CD4-positive, alpha-beta T cell treated with Interleukin-15 for 4 hours (primary cell): Measurements from ENCODE around the gene KRCC1.
"Not testable (repeated sequence)": the region's sequence is repeated elsewhere in the genome, so short reads cannot be mapped to it uniquely, and the experiment has no call there.

Experiments used
- DNase-seq: peaks from one replicate; pipeline ENCODE4 v3.0.0-alpha.2; 2020; ENCODE audit warnings: low spot score

Gene KRCC1

DNA sequence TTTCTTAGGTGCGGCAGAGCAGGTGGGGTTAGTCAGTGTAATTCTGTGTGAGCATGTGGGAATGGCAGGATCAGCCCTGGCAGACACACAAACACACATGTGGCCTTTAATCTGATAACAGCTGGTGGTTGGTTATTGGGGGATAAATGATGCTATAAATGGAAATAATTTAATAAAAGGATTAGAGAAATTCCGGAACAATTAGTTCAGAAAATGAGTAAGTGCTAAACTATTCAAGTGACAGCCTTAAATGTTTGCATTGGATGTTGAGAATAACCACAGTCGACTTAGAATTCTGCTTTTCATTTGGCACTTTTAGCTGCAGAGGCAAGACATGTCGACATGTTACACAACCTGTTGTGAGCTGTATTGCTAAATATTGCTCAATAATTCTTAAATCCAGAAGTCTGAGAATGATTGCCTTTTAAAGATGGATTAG, 19.3 kb upstream of the KRCC1 start:
- no peak for DNase-seq

GRCh38 chr2:88074150-88074549, 18.6 kb upstream of the KRCC1 start:
- no peak for DNase-seq

- no peak for DNase-seq
Measured at GRCh38 chr2:88071365-88071764, 15.8 kb upstream of the KRCC1 start.

DNA sequence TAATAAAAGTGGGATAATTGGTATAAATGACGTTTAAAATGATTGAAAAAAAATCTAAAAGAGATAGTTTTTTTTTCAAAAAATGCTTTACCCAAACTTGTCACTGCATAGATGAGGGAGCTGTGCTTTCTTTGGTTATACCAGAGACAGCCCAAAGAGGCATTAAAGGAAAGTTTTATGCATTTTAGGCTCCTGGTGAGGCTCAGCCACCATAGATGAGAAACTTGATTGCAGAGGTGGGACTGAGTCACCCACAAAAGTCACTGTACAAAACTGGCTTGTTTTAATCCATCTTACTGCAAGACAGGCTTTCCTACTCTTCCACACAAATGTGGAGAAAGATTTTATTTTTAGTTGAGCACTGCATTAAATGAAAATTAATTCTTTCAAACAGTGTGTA, 14.5 kb upstream of the KRCC1 start:
- no peak for DNase-seq

DNA sequence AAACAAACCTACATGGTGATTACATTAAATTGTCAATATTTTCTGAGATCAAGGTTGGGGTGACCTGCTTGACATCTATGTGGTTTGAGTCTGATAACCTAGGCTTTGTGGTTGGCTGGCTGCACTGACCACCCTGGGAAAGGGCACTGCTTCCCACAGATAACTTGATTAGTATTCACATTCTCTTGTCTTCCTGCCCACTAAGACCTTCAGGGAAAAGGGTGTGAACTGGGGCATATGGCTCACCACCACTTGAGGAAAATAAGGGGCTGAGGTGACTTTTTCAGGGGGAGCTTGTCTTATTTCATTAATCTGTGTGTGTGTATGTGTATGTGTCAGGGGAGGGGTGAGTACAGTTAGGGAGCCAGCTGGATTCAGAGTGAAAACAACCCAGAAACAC, 13.5 kb upstream of the KRCC1 start:
- DNase-seq, result no peak

DNA sequence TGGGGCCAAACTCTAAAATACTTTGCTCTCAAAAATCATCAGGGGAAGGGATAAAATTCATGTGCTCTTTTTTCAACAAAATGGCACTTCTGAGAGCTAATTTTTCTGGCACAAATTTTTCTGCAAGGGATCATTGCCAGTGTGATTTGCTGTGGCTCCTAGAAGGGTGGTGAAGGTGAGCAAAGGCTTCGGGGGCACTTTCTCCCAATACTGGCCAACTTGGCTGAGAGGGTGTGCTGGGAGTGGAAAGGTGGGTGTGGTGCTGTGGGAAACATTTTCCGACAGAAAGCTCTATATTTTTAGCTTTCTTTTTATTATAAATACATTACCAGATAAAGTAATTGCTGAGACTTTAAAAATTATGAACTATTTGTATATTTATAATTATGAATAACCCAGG, 12.5 kb upstream of the KRCC1 start:
- DNase-seq, result no peak

DNA sequence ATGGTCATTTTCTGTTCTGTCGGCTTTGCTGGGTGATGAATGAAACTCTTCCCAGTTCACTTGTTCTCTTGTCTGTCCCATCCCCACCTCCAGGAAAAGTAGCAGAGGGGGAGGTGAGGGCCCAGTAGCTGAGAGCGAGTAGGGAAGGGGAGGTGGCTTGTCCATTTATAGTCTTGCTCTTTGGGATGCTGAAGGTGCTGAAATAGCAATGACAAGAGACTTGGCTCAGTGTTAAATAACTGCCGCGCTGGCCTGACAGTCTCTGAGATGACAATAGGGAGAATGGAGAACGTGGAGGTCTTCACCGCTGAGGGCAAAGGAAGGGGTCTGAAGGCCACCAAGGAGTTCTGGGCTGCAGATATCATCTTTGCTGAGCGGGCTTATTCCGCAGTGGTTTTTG, 12.0 kb upstream of the KRCC1 start, which contains the start of gene SMYD1:
TSS of gene SMYD1 (plus strand) at position 228 of the 400 bp plus-strand sequence. CDS start at position 268, 40 bp downstream.
- DNase-seq, result no peak

DNA sequence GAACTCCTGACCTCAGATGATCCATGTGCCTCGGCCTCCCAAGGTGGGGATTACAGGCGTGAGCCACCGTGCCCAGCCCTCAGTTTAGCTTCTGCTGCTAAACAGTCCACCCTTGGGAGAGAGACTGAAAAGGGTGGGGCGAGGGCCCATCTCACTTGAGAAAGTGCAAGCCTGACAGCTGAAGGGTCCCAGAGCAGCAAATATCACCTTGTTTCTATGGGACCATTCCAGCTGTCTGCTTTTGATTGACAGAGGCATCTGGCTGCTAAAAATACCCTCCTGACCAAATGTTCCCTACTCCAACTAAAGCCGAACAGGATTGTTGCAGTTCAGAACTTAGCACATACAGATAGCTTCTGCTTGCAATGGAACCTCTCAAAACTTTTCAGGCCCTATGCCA, 11.6 kb upstream of the KRCC1 start:
- no peak for DNase-seq

GRCh38 chr2:88066543-88066942, 11.0 kb upstream of the KRCC1 start:
- no peak for DNase-seq

DNA sequence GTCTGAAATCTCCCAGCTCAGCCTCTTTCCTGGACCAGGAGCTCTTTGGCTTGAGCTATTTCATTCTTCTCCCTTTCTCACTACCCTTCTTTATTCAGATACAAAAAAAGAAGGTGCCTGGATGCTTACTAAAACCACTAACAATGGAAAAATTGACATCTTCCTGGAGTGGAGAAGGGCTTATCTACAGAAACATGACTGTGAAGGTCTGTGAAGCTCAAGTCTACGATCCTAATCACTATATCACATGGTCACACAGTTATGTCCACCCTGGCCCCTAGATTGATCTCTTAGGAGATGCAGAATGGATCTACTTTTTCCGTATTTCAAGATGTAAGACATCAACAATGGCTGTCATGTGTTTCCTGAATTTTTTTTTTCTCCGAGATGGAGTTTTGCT, 5.7 kb upstream of the KRCC1 start:
- no peak for DNase-seq

- no peak for DNase-seq
Measured at GRCh38 chr2:88060907-88061275, 5.3 kb upstream of the KRCC1 start.

DNA sequence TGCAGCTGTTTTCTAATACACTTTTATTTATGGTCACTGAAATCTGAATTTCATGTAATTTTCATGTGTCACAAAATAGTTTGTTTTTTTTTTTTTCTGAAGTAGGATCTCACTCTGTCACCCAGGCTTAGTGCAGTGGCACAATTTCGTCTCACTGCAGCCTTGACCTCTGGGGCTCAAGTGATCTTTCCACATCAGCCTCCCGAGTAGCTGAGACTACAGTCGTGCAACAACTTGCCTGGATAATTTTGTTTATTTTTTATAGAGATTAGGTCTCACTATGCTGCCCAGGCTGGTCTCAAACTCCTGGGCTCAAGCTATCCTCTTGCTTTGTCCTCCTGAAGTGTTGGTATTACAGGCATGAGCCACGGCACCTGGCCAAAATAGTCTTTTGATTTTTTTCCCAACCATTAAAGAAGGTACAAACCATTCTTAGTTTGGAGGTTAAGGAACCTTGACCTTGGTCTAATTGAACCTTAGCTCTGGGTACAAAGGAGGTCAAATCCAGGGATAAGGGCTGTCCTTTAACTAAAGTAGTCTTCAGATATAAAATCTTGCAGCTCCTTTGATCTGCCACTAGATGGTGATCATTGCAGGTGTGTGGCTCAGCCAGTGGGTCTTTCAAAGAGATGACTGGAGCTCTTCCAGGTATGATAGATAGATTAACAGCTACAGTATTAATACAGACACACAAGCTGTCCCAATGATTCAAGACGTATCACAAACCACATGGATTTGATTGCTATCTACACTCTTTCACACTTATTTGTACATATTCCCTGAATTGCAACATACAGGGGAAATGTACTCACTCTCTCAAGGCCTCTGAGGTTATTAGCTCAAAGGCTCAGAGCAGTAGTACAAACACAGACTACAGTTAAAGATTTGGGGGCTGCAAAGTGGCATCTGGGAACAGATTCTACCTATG, 4.7 kb upstream of the KRCC1 start:
- peak; percentile 59 for DNase-seq

DNA sequence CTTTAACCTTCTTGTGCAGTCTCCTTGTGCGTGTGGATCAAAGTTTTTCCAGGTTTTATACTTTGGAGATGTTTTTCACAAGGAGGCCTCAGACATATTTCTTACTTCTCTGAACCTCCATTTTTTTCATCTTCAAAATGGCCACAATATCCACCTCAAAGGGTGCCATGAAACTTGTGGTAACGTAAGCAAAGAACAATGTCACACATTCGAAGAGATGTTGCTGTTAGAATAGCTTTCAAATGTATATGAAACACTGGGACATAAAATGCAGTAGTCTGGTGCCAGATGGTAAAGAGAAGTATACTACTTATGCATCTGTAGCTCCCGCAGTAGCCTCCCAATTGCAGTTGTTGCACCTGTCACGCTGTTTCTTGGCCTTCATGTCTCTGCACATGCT, 2.6 kb upstream of the KRCC1 start:
- no peak for DNase-seq

DNA sequence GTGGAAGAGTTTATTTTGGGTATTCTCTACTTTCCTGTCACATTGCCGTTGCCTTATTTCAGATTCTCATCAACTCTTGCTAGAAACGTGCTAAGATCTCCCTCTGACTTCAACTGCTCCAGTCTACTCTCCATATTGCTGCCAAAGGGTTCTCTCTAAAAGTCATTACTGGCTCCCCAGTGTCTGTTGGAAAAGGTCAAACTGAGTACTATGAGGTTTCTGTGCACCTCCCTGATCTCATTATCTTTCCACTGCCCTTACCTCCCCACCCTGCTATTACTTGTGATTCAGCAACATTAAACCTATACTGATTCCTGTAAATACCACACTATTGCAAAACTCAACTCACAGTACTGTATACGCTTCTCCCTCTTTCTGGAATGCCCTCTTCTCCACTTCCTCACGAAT, 1.9 kb upstream of the KRCC1 start:
- no peak for DNase-seq

DNA sequence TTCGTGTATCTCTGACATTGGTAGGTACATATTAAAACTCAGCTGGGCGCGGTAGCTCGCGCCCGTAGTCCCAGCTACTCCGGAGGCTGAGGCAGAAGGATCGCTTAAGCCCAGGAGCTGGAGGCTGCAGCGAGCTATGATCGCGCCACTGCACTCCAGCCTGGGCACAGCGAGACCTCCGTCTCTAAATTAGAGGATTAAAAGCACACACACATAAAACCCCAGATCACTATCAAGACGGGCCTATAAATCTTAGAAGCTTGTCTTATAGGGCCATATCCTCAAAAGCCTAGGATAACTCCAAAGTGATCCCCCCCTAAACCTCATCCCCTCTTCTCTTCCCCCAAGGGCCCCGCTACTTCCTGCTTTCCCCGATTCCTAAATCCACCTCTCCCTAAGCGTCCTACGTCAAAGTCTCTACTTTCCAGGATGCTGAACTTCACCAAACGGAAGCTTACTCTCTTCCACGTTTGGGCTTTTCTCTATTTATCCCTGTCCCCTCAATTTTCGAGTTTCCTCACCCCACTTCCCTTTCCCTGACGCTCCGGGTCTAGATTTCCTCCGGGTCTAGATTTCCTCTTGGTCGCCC, 707 bp downstream of the KRCC1 start:
- DNase-seq, result no peak

DNA sequence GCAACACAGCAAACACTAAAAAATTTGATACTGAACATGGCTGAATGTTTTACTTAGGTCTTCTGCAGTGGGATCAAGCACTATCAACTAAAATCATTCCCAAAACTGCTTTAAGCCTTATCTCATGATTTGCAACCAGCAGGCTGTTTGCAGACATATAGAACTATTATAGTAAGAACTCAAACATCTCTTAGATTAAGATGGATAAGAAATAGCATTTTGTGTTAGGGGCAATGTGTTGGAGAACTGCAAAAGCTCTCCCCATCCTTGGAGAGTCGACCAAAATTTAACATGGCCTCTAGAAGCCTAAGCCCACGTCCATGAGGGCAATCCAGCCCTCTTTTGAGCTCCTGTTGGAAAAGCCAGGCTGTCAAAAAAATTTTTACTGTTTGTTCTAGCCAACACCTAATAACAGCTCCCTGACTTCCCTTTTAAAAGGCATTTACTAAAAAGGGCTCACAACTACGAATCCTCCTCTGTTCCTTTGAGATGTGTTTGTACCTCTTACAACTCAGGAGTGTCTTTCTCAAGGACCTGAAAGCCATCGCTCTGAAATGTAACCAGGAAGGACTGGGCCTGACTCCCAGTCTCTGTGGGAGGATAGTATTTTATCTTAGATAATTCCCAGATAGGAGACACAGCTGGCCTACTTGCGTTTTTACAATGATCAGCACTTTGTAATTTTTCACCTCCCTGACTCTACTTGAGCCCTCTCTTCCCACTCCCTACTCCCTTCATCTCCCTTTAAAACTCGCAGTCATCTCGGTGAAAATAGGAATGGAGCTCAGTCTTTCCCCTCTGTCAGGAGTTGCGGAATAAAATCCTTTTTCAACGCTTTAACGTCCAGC, 1.4 kb downstream of the KRCC1 start:
- DNase-seq, result no peak

- no peak for DNase-seq
Measured at GRCh38 chr2:88053296-88053695, 2.3 kb downstream of the KRCC1 start.

DNA sequence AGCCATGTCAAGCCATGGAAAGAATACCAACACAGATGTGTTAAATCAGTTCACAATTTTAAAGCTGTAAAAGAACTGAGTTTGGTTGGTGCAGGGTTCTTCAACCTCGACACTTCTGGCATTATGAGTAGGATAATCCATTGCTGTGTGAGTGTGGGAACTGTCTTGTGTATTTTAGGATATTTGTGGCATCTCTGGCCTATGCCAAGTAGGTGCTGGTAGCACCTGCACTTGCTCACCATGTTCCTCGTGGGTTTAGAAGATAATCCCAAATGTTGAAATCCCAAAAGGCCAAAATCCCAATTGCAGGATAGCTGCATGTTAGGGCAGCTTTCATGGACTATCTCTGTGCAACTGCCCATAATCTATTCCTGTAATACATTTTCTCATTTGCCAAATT, 3.8 kb downstream of the KRCC1 start:
- no peak for DNase-seq

- DNase-seq, result no peak
Measured at GRCh38 chr2:88049622-88050021, 6.0 kb downstream of the KRCC1 start.

DNA sequence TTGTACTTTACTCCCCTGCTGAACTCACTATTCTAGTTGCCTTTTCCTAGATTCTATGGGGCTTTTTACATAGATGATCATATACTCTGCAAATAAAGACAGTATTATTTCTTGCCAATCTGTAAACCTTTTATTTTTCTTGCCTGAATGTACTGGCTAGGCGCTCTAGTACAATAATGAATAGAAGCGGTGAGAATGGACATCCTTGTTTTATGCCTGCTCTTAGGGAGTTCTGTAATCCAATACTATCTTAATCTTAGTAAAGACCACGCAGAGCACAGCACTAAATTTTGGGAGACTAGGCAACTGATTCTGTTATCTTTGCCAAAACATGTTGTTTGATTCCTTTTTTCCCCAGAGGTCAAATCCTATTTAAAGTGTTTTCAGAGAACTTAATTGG, 7.0 kb downstream of the KRCC1 start:
- no peak for DNase-seq

DNA sequence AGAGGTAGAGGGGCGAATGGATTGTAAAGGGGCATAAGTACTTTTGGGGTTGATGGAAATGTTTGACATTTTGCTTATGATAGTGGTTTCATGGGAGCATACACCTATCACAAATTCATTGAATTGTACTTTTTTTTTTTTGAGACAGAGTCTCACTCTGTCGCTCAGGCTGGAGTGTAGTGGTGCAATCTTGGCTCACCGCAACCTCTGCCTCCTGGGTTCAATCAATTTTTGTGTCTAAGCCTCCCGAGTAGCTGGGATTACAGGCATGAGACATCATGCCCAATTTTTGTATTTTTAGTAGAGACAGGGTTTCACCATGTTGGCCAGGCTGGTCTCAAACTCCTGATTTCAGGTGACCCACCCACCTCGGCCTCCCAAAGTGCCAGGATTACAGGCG, 10.0 kb downstream of the KRCC1 start:
- not testable (repeated sequence) for DNase-seq

DNA sequence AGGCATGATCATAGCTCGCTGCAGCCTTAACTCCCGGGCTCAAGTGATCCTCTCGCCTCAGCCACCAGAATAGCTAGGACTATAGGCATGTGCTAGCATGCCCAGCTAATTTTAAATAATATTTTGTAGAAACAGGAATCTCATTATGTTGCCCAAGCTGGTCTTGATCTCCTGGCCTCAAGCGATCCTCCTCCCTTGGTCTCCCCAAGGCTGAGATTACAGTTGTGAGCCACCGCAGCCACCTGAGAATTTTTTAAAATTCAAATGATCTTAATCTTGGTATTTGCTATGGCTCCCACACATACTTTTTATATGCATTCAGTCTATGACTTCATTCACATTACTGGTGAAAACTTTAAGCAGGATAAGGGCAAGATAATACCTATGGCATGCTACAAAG, 13.1 kb downstream of the KRCC1 start:
- no peak for DNase-seq
